GM21390 (cell line): ENCODE measurements around the gene ATXN7L1.
"Not testable (repeated sequence)": the region's sequence is repeated elsewhere in the genome, so short reads cannot be mapped to it uniquely, and the experiment has no call there.

Source experiments
- ATAC-seq: cut with Tn5 transposase; IDR thresholded peaks from one replicate; pipeline ENCODE4 v1.9.1; 2021; ENCODE audit not compliant: unreplicated experiment

The ATXN7L1 gene

GRCh38 chr7:105623906-105624305 lies 252.5 kb downstream of the ATXN7L1 start:
- no peak for ATAC-seq

GRCh38 chr7:105623378-105623777 lies 253.0 kb downstream of the ATXN7L1 start:
- ATAC-seq, result no peak

GRCh38 chr7:105622106-105622731 lies 254.2 kb downstream of the ATXN7L1 start:
- no peak for ATAC-seq

- ATAC-seq, result no peak
These were observed 254.8 kb downstream of the ATXN7L1 start for GRCh38 chr7:105621617-105622016.

- ATAC-seq, result no peak
These were observed 255.2 kb downstream of the ATXN7L1 start for GRCh38 chr7:105621176-105621575.

- ATAC-seq, result no peak
These were observed 256.8 kb downstream of the ATXN7L1 start for GRCh38 chr7:105619590-105619989.

- ATAC-seq, result no peak
These were observed 258.4 kb downstream of the ATXN7L1 start for GRCh38 chr7:105618016-105618296.

- ATAC-seq, result no peak
These were observed 259.0 kb downstream of the ATXN7L1 start for GRCh38 chr7:105617280-105618015.

- no peak for ATAC-seq
These were observed 262.0 kb downstream of the ATXN7L1 start for GRCh38 chr7:105614341-105614840.

GRCh38 chr7:105613611-105614330 lies 262.6 kb downstream of the ATXN7L1 start:
- ATAC-seq, result no peak

- no peak for ATAC-seq
These were observed 263.6 kb downstream of the ATXN7L1 start for GRCh38 chr7:105612806-105613205.

- no peak for ATAC-seq
These were observed 264.3 kb downstream of the ATXN7L1 start for GRCh38 chr7:105611856-105612775.

- ATAC-seq, result no peak
These were observed 266.1 kb downstream of the ATXN7L1 start for GRCh38 chr7:105610165-105610930.

GRCh38 chr7:105602325-105603305 lies 273.8 kb downstream of the ATXN7L1 start:
- no peak for ATAC-seq

- ATAC-seq, result no peak
These were observed 275.5 kb downstream of the ATXN7L1 start for GRCh38 chr7:105600720-105601550.

GRCh38 chr7:105599551-105599950 lies 276.8 kb downstream of the ATXN7L1 start:
- ATAC-seq, result no peak

GRCh38 chr7:105599080-105599479 lies 277.3 kb downstream of the ATXN7L1 start:
- ATAC-seq, result not testable (repeated sequence)

- no peak for ATAC-seq
These were observed 279.5 kb downstream of the ATXN7L1 start for GRCh38 chr7:105596866-105597265.
